SH-SY5Y (cell line): ENCODE results near the gene ADAT3.

Source experiments
- GATA2 ChIP-seq: IDR thresholded peaks from 2 replicates; pipeline ENCODE4 v1.6.1; 2011; ENCODE audit warnings: mild to moderate bottlenecking, low read depth, low read length
- GATA3 ChIP-seq: IDR thresholded peaks from 2 replicates; pipeline ENCODE4 v1.6.1; 2011; ENCODE audit warnings: low read depth, mild to moderate bottlenecking, low read length, moderate library complexity

DNA sequence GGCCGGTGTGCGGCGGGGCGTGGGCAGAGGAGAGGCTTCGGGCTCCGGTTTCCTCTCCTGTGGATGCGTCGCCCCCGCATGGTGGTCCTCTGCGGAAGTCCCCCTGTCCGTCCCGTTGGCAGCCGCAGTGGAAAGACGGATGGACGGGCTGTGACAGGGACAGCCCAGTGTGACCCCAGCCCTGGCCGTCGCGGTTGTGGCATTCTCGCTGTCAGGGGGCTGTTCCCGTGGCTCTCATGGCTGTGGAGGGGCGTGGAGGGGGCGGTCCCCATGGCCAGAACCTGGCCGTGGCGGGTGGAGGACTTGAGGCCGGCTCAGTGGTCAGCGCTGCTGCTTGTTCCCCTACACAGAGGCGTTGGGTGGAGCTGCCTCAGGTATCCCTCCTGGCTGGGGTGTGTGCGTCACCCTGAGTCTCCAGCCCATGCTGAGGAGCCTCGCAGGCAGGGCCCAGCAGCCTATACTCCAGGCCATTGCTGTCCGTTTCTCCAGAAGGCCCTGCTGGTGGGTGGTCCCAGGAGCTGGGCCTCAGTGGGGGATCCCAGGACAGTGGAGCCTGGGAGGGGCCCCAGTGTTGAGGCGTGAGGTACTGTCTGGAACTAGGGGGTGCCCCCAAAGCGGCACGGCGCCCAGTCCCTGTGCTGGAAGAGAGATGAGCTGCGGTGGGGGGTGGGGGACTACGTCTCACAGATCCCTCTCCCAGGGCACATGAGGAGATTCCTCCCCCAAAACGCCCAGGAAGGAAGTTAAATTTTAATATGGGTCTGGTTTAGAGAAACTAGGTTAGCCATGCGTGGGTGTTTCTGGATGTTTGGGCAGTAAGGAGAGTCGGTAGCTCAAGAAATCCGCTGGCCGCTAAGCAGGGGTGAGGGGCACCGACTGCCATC lies 56.0 kb downstream of the ADAT3 start:
- TF ChIP-seq GATA2: no peak
- no peak for TF ChIP-seq GATA3
